Fibroblast of villous mesenchyme (primary cell): ENCODE measurements around the gene CD3D. TPM values are rescaled to one million over a fixed set of nuclear protein-coding genes. Genes with fewer than 3 reads are reported as not detected.

Experiments
- DNase-seq: peaks from one replicate; pipeline ENCODE4 v3.0.0-alpha.2; 2010; ENCODE audit warnings: low read depth
- H3K4me3 ChIP-seq: 2 replicates; pipeline ENCODE4 v1.5.1; 2011; ENCODE audit warnings: low read depth, mild to moderate bottlenecking, low read length
- total RNA-seq: library from RNA; depleted of rRNA; stranded (reverse); fragments of >200 nt; gene quantifications from 2 replicates; pipeline ENCODE4 v1.2.3, GENCODE V29; 2012
- TF ChIP-seq, protein P1 (sequence below): IDR thresholded peaks from 2 replicates; pipeline ENCODE4 v1.5.1; 2012; ENCODE audit warnings: low read depth, mild to moderate bottlenecking, low read length; ENCODE audit not compliant: insufficient read depth

Gene CD3D
- total RNA-seq, 1 donor = not detected

DNA sequence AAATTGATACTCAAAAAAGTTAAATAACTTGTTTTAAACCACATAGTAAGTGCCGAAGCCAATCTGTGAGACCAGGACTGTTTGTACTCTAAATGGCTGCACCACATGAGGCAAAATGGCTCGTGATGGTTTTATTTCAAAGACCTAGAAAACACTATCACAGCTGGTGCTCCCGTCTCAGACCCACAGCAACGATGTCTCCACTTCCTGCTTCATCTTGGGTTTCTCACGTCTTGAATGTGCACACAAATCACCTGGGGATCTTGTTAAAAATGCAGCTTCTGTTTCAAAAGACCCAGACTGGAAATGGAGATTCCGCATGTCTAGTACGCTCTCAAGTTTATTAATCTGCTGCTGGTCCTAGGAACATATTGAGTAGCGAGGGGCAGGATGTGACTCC, 36.8 kb downstream of the CD3D start:
- DNase-seq = no peak
- H3K4me3 ChIP-seq = no peak overlapping the region
- TF ChIP-seq, protein P1, sequence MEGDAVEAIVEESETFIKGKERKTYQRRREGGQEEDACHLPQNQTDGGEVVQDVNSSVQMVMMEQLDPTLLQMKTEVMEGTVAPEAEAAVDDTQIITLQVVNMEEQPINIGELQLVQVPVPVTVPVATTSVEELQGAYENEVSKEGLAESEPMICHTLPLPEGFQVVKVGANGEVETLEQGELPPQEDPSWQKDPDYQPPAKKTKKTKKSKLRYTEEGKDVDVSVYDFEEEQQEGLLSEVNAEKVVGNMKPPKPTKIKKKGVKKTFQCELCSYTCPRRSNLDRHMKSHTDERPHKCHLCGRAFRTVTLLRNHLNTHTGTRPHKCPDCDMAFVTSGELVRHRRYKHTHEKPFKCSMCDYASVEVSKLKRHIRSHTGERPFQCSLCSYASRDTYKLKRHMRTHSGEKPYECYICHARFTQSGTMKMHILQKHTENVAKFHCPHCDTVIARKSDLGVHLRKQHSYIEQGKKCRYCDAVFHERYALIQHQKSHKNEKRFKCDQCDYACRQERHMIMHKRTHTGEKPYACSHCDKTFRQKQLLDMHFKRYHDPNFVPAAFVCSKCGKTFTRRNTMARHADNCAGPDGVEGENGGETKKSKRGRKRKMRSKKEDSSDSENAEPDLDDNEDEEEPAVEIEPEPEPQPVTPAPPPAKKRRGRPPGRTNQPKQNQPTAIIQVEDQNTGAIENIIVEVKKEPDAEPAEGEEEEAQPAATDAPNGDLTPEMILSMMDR = no peak

DNA sequence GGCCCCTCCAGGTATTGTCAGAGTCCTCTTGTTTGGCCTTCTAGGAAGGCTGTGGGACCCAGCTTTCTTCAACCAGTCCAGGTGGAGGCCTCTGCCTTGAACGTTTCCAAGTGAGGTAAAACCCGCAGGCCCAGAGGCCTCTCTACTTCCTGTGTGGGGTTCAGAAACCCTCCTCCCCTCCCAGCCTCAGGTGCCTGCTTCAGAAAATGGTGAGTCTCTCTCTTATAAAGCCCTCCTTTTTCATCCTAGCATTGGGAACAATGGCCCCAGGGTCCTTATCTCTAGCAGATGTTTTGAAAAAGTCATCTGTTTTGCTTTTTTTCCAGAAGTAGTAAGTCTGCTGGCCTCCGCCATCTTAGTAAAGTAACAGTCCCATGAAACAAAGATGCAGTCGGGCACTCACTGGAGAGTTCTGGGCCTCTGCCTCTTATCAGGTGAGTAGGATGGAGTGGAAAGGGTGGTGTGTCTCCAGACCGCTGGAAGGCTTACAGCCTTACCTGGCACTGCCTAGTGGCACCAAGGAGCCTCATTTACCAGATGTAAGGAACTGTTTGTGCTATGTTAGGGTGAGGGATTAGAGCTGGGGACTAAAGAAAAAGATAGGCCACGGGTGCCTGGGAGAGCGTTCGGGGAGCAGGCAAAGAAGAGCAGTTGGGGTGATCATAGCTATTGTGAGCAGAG, 37.8 kb downstream of the CD3D start, which contains the start of gene CD3E:
CD3E (plus strand) TSS at position 163 of the 681 bp plus-strand sequence; CDS start at position 386, 223 bp downstream.
- DNase-seq = no peak
- TF ChIP-seq, protein P1 = no peak
- H3K4me3 ChIP-seq = no peak within 1 kb of the TSS

DNA sequence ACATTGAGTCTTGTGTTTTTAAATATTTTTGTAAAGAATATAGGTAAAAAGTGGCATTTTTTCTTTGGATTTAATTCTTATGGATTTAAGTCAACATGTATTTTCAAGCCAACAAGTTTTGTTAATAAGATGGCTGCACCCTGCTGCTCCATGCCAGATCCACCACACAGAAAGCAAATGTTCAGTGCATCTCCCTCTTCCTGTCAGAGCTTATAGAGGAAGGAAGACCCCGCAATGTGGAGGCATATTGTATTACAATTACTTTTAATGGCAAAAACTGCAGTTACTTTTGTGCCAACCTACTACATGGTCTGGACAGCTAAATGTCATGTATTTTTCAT, 38.3 kb downstream of the CD3D start:
- DNase-seq = no peak
- TF ChIP-seq, protein P1 = no peak

DNA sequence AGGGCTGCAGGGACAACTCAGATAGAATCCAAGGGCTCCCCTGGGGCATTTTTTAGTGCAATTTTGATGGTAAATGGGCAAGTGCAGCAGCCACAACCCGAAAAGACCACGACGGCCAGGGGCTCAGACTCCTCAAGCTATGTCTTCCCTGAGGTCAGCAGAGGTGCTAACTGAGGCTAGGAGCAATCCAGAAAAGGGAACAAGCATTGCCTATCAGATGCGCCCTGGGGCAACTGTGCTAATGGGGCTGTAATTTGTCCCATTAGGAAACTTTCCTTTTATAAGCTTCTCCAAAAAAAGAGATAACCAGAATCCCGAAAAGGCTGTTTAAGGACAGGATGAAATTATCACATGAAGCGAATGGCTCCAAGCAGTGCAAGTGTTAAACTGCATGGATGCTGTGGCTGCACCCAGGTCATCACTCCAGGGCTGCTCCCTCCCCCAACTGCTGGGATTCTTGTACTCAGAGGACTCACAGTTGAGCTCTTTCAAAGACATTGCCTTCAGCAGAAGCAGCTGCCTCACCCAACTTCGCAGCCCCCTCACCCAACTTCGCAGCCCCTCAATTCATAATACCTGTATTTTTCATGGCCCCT, 40.8 kb downstream of the CD3D start:
- TF ChIP-seq, protein P1 = no peak
- H3K4me3 ChIP-seq = no peak overlapping the region
- no peak for DNase-seq

More for the DNA sequence above, 38.3 kb downstream of the CD3D start:
- H3K4me3 ChIP-seq = no peak overlapping the region

DNA sequence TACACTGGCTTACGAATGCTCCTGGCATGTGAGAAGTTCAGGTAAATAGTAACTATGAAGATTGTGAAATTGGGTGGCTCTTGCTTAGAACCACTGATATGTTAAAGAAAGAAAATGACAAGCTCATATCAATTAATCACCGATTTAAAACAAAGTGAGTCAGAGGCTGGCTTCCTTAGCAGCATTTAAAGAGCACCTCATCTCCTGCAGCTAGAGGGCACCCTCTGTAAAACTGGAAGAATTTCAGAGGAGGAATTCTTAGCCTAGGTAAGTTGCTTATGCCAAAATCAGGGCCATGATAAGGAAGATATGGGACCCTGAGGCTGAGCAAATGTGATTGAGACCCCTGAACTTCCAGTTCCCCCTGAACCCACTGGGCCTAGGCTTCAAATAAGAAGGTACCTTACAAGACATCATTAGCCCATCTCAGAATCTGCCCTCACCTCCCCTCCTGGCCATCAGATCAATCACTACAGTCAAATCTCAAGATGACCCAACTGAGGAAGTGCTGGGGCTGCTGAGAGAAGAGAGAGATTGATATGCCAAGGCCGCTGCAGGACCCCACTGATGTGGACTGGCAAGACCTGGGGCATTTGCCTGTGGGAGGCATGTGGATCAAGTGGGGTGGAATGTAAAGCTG, 46.6 kb downstream of the CD3D start:
- no peak overlapping the region for H3K4me3 ChIP-seq
- TF ChIP-seq, protein P1 = peak; percentile 57
- DNase-seq = peak; percentile 27

DNA sequence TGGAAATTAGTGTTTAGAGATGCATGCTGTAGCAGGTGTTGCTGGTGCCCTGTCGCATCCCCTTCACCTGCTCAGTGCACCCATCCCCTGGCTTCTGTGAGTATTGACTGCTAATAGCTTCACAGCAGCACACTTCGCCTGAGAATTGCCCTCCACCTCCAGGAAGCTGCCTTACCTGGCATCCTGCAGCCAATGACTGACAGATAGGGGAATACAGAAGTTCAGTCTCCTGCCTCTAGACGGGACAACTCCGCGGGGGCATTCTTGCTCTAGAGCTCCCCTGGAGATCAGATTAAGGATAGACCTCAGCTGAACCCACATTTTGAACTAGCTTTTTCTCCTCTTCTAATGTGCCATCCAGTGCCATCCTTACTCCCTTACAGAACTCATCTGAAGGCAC, 47.3 kb downstream of the CD3D start:
- H3K4me3 ChIP-seq = no peak overlapping the region
- DNase-seq = no peak
- TF ChIP-seq, protein P1 = no peak

DNA sequence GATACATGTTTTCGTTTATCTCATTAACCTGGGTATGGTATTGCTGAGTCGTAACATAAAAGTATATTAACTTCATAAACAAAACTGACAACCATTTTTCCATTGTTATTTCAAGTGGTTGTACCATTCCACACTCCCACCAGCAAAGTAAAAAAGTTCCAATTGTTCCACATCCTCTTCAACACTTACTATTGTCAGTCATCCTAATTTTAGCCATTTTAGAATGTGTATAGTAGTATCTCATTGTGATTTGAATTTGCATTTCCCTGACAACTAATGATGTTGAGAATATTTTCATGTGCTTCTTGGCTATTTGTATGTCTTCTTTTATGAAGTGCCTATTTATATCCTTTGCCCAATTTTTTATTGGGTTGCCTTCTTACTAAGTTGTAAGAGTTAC, 48.5 kb downstream of the CD3D start:
- no peak for DNase-seq
- no peak overlapping the region for H3K4me3 ChIP-seq
- TF ChIP-seq, protein P1 = no peak
